DND-41 (cell line): ENCODE data around the gene NPC1L1.

Experiments used
- EZH2 ChIP-seq: IDR thresholded peaks from 3 replicates; pipeline ENCODE4 v1.6.1; 2012; ENCODE audit warnings: borderline replicate concordance, low read depth, mild to moderate bottlenecking, moderate library complexity, low read length, inconsistent platforms; ENCODE audit not compliant: severe bottlenecking
- TF ChIP-seq, protein P1 (sequence below): IDR thresholded peaks from 2 replicates; pipeline ENCODE4 v1.5.1; 2012; ENCODE audit warnings: borderline replicate concordance, low read length, moderate library complexity, mild to moderate bottlenecking; ENCODE audit not compliant: poor library complexity, severe bottlenecking; ENCODE audit errors: extremely low read depth

DNA sequence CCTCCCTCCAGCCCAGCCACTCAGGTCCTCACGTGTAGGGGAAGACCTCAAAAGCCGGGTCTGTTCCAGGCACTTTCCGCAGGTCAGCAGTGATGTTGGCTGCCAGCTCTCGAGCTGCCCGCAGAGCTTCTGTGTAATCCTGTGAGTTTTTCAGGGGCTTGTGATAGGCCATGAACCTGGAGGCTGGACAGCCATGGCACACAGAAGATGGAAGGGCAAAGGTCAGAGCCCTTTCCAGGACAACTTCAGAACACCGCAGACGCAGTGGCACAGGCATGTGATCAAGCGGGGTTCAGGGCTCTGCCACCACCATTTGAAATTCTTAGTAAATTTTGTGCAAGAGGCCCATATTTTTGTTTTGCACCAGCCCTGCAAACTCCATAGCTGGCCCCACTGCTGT is 24.0 kb downstream of the NPC1L1 start:
- no peak for TF ChIP-seq EZH2
- TF ChIP-seq, protein P1, sequence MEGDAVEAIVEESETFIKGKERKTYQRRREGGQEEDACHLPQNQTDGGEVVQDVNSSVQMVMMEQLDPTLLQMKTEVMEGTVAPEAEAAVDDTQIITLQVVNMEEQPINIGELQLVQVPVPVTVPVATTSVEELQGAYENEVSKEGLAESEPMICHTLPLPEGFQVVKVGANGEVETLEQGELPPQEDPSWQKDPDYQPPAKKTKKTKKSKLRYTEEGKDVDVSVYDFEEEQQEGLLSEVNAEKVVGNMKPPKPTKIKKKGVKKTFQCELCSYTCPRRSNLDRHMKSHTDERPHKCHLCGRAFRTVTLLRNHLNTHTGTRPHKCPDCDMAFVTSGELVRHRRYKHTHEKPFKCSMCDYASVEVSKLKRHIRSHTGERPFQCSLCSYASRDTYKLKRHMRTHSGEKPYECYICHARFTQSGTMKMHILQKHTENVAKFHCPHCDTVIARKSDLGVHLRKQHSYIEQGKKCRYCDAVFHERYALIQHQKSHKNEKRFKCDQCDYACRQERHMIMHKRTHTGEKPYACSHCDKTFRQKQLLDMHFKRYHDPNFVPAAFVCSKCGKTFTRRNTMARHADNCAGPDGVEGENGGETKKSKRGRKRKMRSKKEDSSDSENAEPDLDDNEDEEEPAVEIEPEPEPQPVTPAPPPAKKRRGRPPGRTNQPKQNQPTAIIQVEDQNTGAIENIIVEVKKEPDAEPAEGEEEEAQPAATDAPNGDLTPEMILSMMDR = no peak
